ENCODE data around the gene NSUN7. TPM values are rescaled to one million over a fixed set of nuclear protein-coding genes. Genes with fewer than 3 reads are reported as not detected.

The NSUN7 gene
- total and polyA plus RNA-seq, 9 donors, result 2.0 to 12.5 (median 3.3) TPM

DNA sequence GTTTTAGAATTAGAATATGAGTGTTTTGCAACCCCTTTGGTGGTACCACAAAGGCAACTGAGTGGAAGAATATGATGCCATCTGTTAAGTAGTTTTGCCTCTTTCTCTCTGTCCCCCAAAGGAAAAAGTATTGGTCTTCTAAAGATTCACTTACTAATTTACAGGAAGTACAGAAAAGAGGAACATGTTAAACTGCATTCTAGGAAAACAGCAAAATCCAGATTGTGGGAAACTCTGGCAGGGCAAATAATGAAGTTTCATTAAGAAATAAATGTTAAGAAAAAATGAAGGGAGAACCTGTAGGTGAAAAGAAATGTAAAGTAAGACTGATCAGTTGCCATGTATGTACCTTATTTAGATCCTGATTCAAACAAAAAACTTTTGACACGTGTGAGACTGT, 39.3 kb downstream of the NSUN7 start:
- Histone ChIP-seq H3K27me3 (no peaks in the 10 kb centered on the region), H3K4me1 (ENCODE audit: insufficient read depth) (no peaks in the 10 kb centered on the region), H3K4me3 (no peak overlapping the region), H3K9me3 (no peaks in the 10 kb centered on the region), H3K36me3 (no peaks in the 10 kb centered on the region), H3K27ac (no peak overlapping the region)
- TF ChIP-seq, protein P1, sequence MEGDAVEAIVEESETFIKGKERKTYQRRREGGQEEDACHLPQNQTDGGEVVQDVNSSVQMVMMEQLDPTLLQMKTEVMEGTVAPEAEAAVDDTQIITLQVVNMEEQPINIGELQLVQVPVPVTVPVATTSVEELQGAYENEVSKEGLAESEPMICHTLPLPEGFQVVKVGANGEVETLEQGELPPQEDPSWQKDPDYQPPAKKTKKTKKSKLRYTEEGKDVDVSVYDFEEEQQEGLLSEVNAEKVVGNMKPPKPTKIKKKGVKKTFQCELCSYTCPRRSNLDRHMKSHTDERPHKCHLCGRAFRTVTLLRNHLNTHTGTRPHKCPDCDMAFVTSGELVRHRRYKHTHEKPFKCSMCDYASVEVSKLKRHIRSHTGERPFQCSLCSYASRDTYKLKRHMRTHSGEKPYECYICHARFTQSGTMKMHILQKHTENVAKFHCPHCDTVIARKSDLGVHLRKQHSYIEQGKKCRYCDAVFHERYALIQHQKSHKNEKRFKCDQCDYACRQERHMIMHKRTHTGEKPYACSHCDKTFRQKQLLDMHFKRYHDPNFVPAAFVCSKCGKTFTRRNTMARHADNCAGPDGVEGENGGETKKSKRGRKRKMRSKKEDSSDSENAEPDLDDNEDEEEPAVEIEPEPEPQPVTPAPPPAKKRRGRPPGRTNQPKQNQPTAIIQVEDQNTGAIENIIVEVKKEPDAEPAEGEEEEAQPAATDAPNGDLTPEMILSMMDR (IDR thresholded peaks at IDR 0.05), result no peak
- TF ChIP-seq EP300 (IDR thresholded peaks at IDR 0.05), result no peak
- no peak for TF ChIP-seq POLR2A (IDR thresholded peaks at IDR 0.05)
- 55 to 70% (median 56%) methylated on average over 1 of the region's 1 CpG for WGBS, 3 donors
- intact Hi-C loops (cut with DNase I), result no loop called here
- DNase-seq, result no peak

DNA sequence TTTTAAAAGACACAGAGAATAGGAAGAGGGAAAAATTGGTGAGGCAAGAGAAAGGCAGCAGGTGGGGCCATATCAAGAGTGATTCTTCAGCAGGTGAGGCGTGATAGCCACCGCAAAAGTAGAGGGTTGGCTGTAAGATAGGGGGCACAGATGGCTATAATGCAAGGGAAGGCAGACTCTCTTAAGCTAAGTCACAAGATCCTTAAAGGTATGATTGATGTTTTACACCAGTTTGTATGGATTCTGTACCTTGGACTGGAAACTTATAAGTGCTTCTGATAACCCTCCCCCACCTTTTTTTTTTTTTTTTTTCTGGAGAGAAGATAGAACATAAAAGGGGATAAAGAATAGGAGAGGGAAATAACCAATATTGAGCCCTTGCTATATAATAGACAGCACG, 40.0 kb downstream of the NSUN7 start:
- Histone ChIP-seq H3K27ac (no peak overlapping the region), H3K27me3 (no peaks in the 10 kb centered on the region), H3K4me3 (no peak overlapping the region), H3K36me3 (no peaks in the 10 kb centered on the region), H3K9me3 (no peaks in the 10 kb centered on the region), H3K4me1 (ENCODE audit: insufficient read depth) (no peaks in the 10 kb centered on the region)
- TF ChIP-seq POLR2A (IDR thresholded peaks at IDR 0.05) (no peak), EP300 (IDR thresholded peaks at IDR 0.05) (no peak)
- TF ChIP-seq, protein P1 (IDR thresholded peaks at IDR 0.05), result no peak
- intact Hi-C loops (cut with DNase I), result no loop called here
- DNase-seq, result no peak
- WGBS, 3 donors, result 93 to 96% (median 94%) methylated on average over 3 of the region's 3 CpGs

DNA sequence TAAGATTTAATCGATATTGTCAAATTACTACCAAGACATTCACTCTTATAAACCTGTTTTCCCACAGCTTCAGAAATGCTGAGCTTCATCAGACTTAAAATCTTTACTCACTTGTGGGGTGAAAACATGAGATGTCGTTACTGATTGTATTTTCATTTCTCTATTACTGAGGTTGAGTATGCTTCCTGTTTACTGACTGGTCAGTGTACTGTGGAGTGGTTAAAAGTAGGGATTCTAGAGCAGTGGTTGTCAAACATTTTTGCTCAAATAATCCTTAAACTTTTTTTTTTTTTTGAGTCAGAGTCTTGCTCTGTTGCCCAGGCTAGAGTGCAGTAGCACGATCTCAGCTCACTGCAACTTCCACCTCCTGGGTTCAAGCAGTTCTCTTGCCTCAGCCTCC, 50.3 kb downstream of the NSUN7 start:
- DNase-seq, result no peak
- 89 to 93% (median 90%) methylated on average over 3 of the region's 3 CpGs for WGBS, 3 donors
- Histone ChIP-seq H3K4me3 (no peak overlapping the region), H3K9me3 (no peaks in the 10 kb centered on the region), H3K27ac (no peak overlapping the region), H3K36me3 (no peaks in the 10 kb centered on the region), H3K4me1 (ENCODE audit: insufficient read depth) (no peaks in the 10 kb centered on the region), H3K27me3 (no peaks in the 10 kb centered on the region)
- TF ChIP-seq, protein P1 (IDR thresholded peaks at IDR 0.05), result no peak
- no peak for TF ChIP-seq POLR2A (IDR thresholded peaks at IDR 0.05)
- TF ChIP-seq EP300 (IDR thresholded peaks at IDR 0.05), result no peak
- intact Hi-C loops (cut with DNase I), result no loop called here

DNA sequence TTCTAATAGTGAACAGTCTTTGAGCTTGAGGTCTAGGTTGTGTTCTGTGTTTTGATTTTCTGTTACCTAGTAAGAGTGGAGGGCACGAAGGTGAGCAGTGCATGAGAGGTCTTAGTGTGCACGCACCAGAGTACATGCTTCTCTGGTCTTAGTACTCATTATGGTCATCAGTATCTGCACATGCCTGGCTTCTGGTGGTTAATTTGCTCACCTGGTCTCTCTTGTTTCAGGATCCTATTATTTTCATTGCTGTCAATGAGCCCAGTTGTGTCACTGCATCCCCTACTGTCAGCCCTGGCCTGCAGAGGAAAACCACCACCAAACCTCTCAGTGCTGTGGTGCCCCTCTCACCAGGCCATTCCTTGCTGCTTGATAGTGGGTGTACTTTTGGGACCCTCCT, 54.8 kb downstream of the NSUN7 start:
- 93 to 95% (median 93%) methylated on average over 2 of the region's 2 CpGs for WGBS, 3 donors
- Histone ChIP-seq H3K4me3 (no peak overlapping the region), H3K9me3 (no peaks in the 10 kb centered on the region), H3K36me3 (no peaks in the 10 kb centered on the region), H3K27me3 (no peaks in the 10 kb centered on the region), H3K4me1 (ENCODE audit: insufficient read depth) (no peaks in the 10 kb centered on the region), H3K27ac (no peak overlapping the region)
- intact Hi-C loops (cut with DNase I), result no loop called here
- no peak for DNase-seq
- TF ChIP-seq, protein P1 (IDR thresholded peaks at IDR 0.05), result no peak
